ENCODE results near the gene PNMA8B. TPM values are rescaled to one million over a fixed set of nuclear protein-coding genes. Genes with fewer than 3 reads are reported as not detected.

The PNMA8B gene
- total RNA-seq, 1 experiment from 2014 or later, result not detected

DNA sequence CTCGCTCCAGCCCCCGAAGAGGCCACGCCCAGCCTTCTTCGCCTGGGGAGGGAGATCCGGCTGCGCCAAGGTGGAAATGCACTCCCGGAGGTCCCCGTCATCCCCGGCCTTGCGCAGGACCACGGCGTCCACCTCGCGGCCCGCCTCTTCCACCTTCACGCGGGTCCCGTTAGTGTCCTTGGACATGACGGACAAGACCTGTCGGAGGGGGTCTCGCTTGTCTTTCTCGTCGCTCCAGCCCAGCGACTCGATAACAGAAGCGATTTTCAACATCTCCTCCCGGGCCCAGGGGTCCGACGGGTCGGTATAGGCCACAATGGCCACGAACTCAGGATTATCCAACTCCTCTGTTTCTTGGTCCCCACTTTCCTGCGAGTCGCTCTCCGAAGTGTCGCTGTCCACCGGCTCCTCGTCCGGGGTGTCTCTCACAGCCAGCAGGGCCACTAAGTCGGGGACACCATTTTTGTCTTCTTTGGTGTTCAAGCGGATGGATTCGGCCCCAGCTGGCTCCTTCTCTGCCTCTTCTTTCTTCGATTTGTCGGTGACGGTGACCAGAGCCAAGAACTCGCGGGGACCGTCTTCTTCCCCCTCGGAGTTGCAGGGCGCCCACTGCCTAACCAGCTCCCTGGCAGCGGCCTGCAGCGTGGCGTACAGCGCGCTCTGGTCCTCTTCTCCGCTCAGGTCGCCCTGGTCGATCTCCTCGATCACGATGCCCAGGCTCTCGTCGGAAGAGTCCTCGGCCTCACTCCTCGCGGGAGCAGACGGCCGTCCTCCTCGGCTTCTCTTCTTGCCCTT is 1.3 kb downstream of the PNMA8B start:
- intact Hi-C loops (cut with micrococcal nuclease; ENCODE audit: unreplicated experiment), result no loop called here
- H3K4me3 Mint-ChIP-seq (ENCODE audit: low read depth, unreplicated experiment), result no peak overlapping the region
- peaks cover 57% of the 10 kb centered on the region for H3K27me3 Mint-ChIP-seq (ENCODE audit: unreplicated experiment)
- peaks cover 4% of the 10 kb centered on the region for H3K36me3 Mint-ChIP-seq (ENCODE audit: insufficient read depth, unreplicated experiment)
- H3K27ac Mint-ChIP-seq (ENCODE audit: unreplicated experiment), result no peak overlapping the region
- H3K9me3 Mint-ChIP-seq (ENCODE audit: low read depth, unreplicated experiment), result no peaks in the 10 kb centered on the region
- no TSS peak for BruUV-seq (replicated peaks)
- CTCF ChIA-PET, result no interaction called here
- TF ChIP-seq, protein P1, sequence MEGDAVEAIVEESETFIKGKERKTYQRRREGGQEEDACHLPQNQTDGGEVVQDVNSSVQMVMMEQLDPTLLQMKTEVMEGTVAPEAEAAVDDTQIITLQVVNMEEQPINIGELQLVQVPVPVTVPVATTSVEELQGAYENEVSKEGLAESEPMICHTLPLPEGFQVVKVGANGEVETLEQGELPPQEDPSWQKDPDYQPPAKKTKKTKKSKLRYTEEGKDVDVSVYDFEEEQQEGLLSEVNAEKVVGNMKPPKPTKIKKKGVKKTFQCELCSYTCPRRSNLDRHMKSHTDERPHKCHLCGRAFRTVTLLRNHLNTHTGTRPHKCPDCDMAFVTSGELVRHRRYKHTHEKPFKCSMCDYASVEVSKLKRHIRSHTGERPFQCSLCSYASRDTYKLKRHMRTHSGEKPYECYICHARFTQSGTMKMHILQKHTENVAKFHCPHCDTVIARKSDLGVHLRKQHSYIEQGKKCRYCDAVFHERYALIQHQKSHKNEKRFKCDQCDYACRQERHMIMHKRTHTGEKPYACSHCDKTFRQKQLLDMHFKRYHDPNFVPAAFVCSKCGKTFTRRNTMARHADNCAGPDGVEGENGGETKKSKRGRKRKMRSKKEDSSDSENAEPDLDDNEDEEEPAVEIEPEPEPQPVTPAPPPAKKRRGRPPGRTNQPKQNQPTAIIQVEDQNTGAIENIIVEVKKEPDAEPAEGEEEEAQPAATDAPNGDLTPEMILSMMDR (IDR thresholded peaks at IDR 0.05; ENCODE audit: unreplicated experiment), result no peak
- H3K4me1 Mint-ChIP-seq (ENCODE audit: low read depth, unreplicated experiment), result peaks cover 5% of the 10 kb centered on the region
- DNase-seq, result no peak

- H3K4me1 Mint-ChIP-seq (ENCODE audit: low read depth, unreplicated experiment), result peaks cover 5% of the 10 kb centered on the region
- intact Hi-C loops (cut with micrococcal nuclease; ENCODE audit: unreplicated experiment), result no loop called here
- TF ChIP-seq, protein P1 (IDR thresholded peaks at IDR 0.05; ENCODE audit: unreplicated experiment), result no peak
- H3K27me3 Mint-ChIP-seq (ENCODE audit: unreplicated experiment), result peaks cover 66% of the 10 kb centered on the region
- no peak for DNase-seq
- peaks cover 4% of the 10 kb centered on the region for H3K36me3 Mint-ChIP-seq (ENCODE audit: insufficient read depth, unreplicated experiment)
- no TSS peak for BruUV-seq (replicated peaks)
- no peaks in the 10 kb centered on the region for H3K9me3 Mint-ChIP-seq (ENCODE audit: low read depth, unreplicated experiment)
- H3K27ac Mint-ChIP-seq (ENCODE audit: unreplicated experiment), result no peak overlapping the region
- H3K4me3 Mint-ChIP-seq (ENCODE audit: low read depth, unreplicated experiment), result no peak overlapping the region
- CTCF ChIA-PET, result no interaction called here
Measured at GRCh38 chr19:46493236-46494145, 2.2 kb downstream of the PNMA8B start.

- no peak overlapping the region for H3K27ac Mint-ChIP-seq (ENCODE audit: unreplicated experiment)
- TF ChIP-seq, protein P1 (IDR thresholded peaks at IDR 0.05; ENCODE audit: unreplicated experiment), result no peak
- peaks cover 72% of the 10 kb centered on the region for H3K27me3 Mint-ChIP-seq (ENCODE audit: unreplicated experiment)
- no peak overlapping the region for H3K4me3 Mint-ChIP-seq (ENCODE audit: low read depth, unreplicated experiment)
- intact Hi-C loops (cut with micrococcal nuclease; ENCODE audit: unreplicated experiment), result no loop called here
- DNase-seq, result no peak
- H3K9me3 Mint-ChIP-seq (ENCODE audit: low read depth, unreplicated experiment), result no peaks in the 10 kb centered on the region
- BruUV-seq (replicated peaks), result no TSS peak
- CTCF ChIA-PET, result interaction anchor here (1.1 kb wide), 1 partner anchor 97 kb away, joined by 4 read pairs; no protein-coding TSS in a partner anchor
- H3K36me3 Mint-ChIP-seq (ENCODE audit: insufficient read depth, unreplicated experiment), result peaks cover 4% of the 10 kb centered on the region
- H3K4me1 Mint-ChIP-seq (ENCODE audit: low read depth, unreplicated experiment), result peaks cover 10% of the 10 kb centered on the region
Measured at GRCh38 chr19:46492841-46493235, 2.8 kb downstream of the PNMA8B start.

- no peak overlapping the region for H3K4me3 Mint-ChIP-seq (ENCODE audit: low read depth, unreplicated experiment)
- CTCF ChIA-PET, result interaction anchor here (0.6 to 1.1 kb wide), 3 partner anchors 96 to 422 kb away, joined by 4 to 5 read pairs (median 4); no protein-coding TSS in a partner anchor
Measured at GRCh38 chr19:46491975-46492682, 3.5 kb downstream of the PNMA8B start.

More at GRCh38 chr19:46491975-46492682, 3.5 kb downstream of the PNMA8B start:
- intact Hi-C loops (cut with micrococcal nuclease; ENCODE audit: unreplicated experiment), result no loop called here
- Mint-ChIP-seq H3K4me1 (ENCODE audit: low read depth, unreplicated experiment) (peaks cover 10% of the 10 kb centered on the region), H3K27me3 (ENCODE audit: unreplicated experiment) (peaks cover 80% of the 10 kb centered on the region), H3K36me3 (ENCODE audit: insufficient read depth, unreplicated experiment) (peaks cover 4% of the 10 kb centered on the region), H3K27ac (ENCODE audit: unreplicated experiment) (no peak overlapping the region), H3K9me3 (ENCODE audit: low read depth, unreplicated experiment) (no peaks in the 10 kb centered on the region)
- DNase-seq, result no peak
- no TSS peak for BruUV-seq (replicated peaks)
- TF ChIP-seq, protein P1 (IDR thresholded peaks at IDR 0.05; ENCODE audit: unreplicated experiment), result no peak
